ENCODE measurements around the gene HEMGN. TPM values are rescaled to one million over a fixed set of nuclear protein-coding genes. Genes with fewer than 3 reads are reported as not detected.

Gene HEMGN
- total and polyA plus RNA-seq, 2 of the 13 experiments (the other 11 are each of a cell fraction or from before 2014, with no cell fraction given): not detected

DNA sequence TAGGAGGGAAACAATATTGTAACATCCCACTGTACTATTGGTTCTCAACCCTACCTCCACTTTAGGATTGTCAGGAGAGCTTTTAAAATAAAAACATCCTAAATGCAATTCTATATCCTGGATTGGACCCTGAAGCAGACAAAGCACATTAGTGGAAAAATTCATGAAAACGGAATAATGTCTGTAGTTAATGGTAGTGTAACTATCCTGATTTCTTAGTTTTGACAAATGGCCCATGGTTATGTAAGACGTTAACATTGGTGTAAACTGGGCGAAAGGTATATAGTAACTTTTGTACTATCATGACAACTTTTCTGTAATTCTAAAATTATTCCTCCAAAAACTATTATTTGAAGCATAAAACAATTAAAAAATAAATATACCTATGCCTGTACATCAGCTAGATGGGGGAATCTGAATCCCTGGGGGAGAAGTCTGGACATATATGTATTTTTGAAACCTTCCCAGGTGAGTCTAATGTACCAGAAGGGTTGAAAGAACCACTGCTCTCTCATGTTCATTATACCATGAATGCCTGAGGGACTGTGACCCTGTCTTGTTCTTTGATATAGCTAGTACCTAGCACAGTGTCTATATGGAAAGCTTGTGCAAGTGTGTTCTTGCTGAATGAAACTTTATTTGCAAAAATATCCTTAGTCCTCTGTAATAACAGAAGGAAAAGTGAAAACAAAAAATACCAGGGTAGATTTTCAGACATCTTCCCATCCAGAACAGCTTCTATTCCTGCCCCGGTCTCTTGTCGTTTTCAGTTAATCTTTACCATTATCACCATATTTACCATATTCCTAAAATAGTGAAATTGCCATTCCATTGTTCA, 12.3 kb downstream of the HEMGN start:
- H3K9me3 ChIP-seq (ENCODE audit: low read length): no peaks in the 10 kb centered on the region
- ChIA-PET POLR2A (no interaction called here), CTCF (ENCODE audit: low intra/inter-chr PET ratio, low total read pairs) (no interaction called here)
- in situ Hi-C loops (cut with HindIII; ENCODE audit: extremely low pct_ligation_motif_present, low pct_unique_long_range_greater_than_20kb) (loop anchor here (10.0 kb wide), 2 partner anchors 59 to 109 kb away; partner anchors contain the start of gene ANP32B), intact Hi-C loops (cut with micrococcal nuclease; ENCODE audit: unreplicated experiment) (no loop called here)
- H3K9ac ChIP-seq (ENCODE audit: insufficient read depth, low read depth, low read length): no peak overlapping the region
- no peak overlapping the region for H2AFZ ChIP-seq (ENCODE audit: low read length)
- H3K27me3 ChIP-seq (ENCODE audit: control insufficient read depth in 1 of 2, insufficient read depth in 2 of 2, low read length in 2 of 2): peaks cover 0 to 6% of the 10 kb centered on the region in 2 experiments; a peak in 2 of 5 replicates
- no peaks in the 10 kb centered on the region for H4K20me1 ChIP-seq (ENCODE audit: insufficient read depth, low read length)
- DNase-seq (ENCODE audit: low spot score): no peak
- no peak for FAIRE-seq
- H3K79me2 ChIP-seq (ENCODE audit: insufficient read depth, low read length): peaks cover 7% of the 10 kb centered on the region
- H3K36me3 ChIP-seq (replicated peaks in 1 of 2; ENCODE audit: control insufficient read depth in 1 of 2, insufficient read depth in 2 of 2, low read length in 2 of 2): no peaks in the 10 kb centered on the region
- ATAC-seq: no peak
- H3K4me2 ChIP-seq (ENCODE audit: low read depth, low read length): no peak overlapping the region
- BruUV-seq (replicated peaks): no TSS peak
- H3K4me1 ChIP-seq (ENCODE audit: insufficient read depth, low read length): peaks cover 24% of the 10 kb centered on the region
- H3K27ac ChIP-seq (ENCODE audit: extremely low read length, insufficient read depth, low read length): no peak overlapping the region
- WGBS (ENCODE audit: low lambda C conversion rate): 26% methylated on average over 5 of the region's 5 CpGs
- no peak overlapping the region for H3K4me3 ChIP-seq (replicated peaks in 1 of 3; ENCODE audit: insufficient read depth in 1 of 3, low read depth in 2 of 3, low read length in 3 of 3)
- TF ChIP-seq, protein P1, sequence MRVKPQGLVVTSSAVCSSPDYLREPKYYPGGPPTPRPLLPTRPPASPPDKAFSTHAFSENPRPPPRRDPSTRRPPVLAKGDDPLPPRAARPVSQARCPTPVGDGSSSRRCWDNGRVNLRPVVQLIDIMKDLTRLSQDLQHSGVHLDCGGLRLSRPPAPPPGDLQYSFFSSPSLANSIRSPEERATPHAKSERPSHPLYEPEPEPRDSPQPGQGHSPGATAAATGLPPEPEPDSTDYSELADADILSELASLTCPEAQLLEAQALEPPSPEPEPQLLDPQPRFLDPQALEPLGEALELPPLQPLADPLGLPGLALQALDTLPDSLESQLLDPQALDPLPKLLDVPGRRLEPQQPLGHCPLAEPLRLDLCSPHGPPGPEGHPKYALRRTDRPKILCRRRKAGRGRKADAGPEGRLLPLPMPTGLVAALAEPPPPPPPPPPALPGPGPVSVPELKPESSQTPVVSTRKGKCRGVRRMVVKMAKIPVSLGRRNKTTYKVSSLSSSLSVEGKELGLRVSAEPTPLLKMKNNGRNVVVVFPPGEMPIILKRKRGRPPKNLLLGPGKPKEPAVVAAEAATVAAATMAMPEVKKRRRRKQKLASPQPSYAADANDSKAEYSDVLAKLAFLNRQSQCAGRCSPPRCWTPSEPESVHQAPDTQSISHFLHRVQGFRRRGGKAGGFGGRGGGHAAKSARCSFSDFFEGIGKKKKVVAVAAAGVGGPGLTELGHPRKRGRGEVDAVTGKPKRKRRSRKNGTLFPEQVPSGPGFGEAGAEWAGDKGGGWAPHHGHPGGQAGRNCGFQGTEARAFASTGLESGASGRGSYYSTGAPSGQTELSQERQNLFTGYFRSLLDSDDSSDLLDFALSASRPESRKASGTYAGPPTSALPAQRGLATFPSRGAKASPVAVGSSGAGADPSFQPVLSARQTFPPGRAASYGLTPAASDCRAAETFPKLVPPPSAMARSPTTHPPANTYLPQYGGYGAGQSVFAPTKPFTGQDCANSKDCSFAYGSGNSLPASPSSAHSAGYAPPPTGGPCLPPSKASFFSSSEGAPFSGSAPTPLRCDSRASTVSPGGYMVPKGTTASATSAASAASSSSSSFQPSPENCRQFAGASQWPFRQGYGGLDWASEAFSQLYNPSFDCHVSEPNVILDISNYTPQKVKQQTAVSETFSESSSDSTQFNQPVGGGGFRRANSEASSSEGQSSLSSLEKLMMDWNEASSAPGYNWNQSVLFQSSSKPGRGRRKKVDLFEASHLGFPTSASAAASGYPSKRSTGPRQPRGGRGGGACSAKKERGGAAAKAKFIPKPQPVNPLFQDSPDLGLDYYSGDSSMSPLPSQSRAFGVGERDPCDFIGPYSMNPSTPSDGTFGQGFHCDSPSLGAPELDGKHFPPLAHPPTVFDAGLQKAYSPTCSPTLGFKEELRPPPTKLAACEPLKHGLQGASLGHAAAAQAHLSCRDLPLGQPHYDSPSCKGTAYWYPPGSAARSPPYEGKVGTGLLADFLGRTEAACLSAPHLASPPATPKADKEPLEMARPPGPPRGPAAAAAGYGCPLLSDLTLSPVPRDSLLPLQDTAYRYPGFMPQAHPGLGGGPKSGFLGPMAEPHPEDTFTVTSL (CRISPR knock-in tag; IDR thresholded peaks at IDR 0.05; ENCODE audit: borderline replicate concordance): no peak
- TF ChIP-seq PAX8 (CRISPR knock-in tag; IDR thresholded peaks at IDR 0.05; ENCODE audit: borderline replicate concordance) (no peak), SAP130 (CRISPR knock-in tag; IDR thresholded peaks at IDR 0.05; ENCODE audit: low read depth) (no peak), DNMT1 (CRISPR knock-in tag; IDR thresholded peaks at IDR 0.05) (no peak), HNRNPH1 (optimal IDR thresholded peaks at IDR 0.05; ENCODE audit: low read depth, low read length) (no peak), CCDC6 (CRISPR knock-in tag; IDR thresholded peaks at IDR 0.05) (no peak), MAZ (IDR thresholded peaks at IDR 0.05; ENCODE audit: borderline replicate concordance, low read depth, low read length) (no peak), MAZ (CRISPR knock-in tag; IDR thresholded peaks at IDR 0.05; ENCODE audit: low read depth) (no peak), PRMT3 (CRISPR knock-in tag; IDR thresholded peaks at IDR 0.05; ENCODE audit: borderline replicate concordance, low read depth) (no peak), ZNF788 (CRISPR knock-in tag; IDR thresholded peaks at IDR 0.05; ENCODE audit: borderline replicate concordance) (no peak), ZNF790 (CRISPR knock-in tag; IDR thresholded peaks at IDR 0.05; ENCODE audit: borderline replicate concordance) (no peak), NCOA5 (CRISPR knock-in tag; IDR thresholded peaks at IDR 0.05) (no peak), ZMAT3 (CRISPR knock-in tag; conservative IDR thresholded peaks at IDR 0.05) (no peak), ZNF777 (CRISPR knock-in tag; IDR thresholded peaks at IDR 0.05) (no peak)
- TF ChIP-seq, protein P2, sequence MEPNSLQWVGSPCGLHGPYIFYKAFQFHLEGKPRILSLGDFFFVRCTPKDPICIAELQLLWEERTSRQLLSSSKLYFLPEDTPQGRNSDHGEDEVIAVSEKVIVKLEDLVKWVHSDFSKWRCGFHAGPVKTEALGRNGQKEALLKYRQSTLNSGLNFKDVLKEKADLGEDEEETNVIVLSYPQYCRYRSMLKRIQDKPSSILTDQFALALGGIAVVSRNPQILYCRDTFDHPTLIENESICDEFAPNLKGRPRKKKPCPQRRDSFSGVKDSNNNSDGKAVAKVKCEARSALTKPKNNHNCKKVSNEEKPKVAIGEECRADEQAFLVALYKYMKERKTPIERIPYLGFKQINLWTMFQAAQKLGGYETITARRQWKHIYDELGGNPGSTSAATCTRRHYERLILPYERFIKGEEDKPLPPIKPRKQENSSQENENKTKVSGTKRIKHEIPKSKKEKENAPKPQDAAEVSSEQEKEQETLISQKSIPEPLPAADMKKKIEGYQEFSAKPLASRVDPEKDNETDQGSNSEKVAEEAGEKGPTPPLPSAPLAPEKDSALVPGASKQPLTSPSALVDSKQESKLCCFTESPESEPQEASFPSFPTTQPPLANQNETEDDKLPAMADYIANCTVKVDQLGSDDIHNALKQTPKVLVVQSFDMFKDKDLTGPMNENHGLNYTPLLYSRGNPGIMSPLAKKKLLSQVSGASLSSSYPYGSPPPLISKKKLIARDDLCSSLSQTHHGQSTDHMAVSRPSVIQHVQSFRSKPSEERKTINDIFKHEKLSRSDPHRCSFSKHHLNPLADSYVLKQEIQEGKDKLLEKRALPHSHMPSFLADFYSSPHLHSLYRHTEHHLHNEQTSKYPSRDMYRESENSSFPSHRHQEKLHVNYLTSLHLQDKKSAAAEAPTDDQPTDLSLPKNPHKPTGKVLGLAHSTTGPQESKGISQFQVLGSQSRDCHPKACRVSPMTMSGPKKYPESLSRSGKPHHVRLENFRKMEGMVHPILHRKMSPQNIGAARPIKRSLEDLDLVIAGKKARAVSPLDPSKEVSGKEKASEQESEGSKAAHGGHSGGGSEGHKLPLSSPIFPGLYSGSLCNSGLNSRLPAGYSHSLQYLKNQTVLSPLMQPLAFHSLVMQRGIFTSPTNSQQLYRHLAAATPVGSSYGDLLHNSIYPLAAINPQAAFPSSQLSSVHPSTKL (CRISPR knock-in tag; IDR thresholded peaks at IDR 0.05): no peak
